DLD1 (cell line): ENCODE measurements around the gene TNK1.
"Not testable (repeated sequence)": the region's sequence is repeated elsewhere in the genome, so short reads cannot be mapped to it uniquely, and the experiment has no call there.

Source experiments
- in situ Hi-C: cut with HindIII; loops from 2 replicates; pipeline ENCODE4 v1.10.0; 2017; ENCODE audit warnings: low sequenced_read_pairs

Gene TNK1

DNA sequence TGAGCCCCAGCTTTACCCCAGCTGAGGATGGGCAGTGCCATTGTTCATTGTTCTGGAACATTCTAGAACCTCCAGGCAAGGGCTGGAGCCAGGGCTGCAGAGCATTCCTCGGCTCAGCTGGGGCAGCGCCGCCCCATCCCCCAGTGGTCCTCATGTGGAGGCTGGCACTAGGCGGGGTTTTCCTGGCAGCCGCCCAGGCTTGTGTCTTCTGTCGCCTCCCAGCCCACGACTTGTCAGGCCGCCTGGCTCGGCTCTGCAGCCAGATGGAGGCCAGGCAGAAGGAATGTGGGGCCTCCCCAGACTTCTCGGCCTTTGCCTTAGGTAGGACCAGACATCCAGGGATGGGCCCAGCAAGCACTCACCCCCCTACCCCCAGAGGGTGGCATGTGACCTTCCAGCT lies 25.8 kb upstream of the TNK1 start, which contains the start of gene TMEM95:
Gene TMEM95 (plus strand): TSS at position 104 of the 400 bp plus-strand sequence. CDS start 49 bp downstream, at position 153.
- in situ Hi-C loops: no loop called here

DNA sequence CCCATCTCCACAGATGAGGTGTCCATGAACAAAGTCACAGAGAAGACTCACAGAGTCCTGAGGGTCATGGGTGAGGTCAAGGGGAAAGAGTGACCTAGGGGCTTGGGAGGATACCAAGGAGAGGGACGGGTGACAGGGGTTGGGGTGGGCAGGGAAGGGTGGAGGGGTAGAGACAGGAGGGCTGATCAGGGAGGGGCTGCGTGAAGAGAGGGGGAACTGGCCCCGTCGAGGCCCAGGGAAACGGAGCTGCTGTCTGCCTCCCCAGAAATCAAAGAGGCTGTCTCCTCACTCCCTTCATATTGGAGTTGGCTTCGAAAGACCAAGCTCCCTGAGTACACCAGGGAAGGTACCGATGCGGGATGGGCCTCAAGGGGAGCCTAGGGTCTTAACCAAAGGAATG lies 25.3 kb upstream of the TNK1 start:
- in situ Hi-C loops: no loop called here

DNA sequence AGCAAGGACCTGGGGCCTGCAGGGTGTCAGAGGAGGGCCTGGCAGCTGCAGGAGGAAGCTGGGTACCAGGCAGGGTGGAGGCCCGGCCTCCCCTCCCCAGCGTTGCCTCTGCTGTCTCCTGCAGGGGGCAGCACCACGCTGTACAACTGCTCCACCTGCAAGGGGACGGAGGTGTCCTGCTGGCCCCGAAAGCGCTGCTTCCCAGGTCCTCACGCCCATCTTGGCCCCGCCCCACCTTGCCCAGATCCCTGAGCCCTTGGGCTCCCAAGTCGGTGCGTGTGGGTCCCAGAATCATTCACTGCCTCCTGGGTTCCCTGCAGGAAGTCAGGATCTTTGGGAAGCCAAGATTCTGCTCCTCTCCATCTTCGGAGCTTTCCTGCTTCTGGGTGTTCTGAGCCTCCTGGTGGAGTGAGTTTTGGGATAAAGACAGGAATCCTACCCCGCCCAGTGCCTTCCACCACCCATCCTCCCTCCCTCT lies 24.8 kb upstream of the TNK1 start:
- in situ Hi-C loops: no loop called here

DNA sequence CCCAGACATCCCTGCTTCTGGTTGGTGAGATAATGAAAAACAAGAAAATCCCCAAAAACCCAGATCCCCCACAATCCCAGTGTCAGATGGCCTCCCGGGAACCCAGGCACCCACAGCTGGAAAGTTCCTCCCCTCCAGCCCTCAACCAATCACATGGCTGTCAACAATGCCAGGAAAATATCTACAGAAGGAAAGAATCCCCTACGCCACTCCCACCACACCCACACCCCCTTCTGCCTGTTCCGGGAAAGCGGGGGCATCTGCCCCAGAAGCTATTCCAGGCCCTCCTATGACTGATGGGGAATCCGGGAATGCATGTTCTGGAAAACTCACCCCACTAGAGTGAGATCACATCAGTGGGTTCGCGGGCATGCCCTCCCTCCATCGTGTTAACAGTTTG lies 24.1 kb upstream of the TNK1 start:
- in situ Hi-C loops: no loop called here

DNA sequence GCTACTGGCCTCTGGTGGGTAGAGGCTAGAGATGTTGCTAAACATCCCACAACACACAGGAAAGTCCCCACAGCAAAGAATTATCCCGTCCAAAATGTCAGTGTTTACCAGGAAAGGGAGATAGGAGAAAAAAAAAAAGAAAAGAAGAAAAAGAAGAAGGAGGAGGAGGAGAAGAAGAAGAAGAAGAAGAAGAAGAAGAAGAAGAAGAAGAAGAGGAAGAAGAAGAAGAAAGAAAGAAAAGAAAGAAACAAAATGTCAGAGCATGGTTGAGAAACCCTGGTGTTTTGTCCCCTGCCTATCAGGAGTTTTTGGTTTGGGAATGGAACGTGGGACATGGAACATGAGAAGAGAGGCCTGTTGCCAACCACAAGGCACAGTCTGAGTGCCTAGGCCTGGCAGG lies 23.5 kb upstream of the TNK1 start:
- in situ Hi-C loops: no loop called here

DNA sequence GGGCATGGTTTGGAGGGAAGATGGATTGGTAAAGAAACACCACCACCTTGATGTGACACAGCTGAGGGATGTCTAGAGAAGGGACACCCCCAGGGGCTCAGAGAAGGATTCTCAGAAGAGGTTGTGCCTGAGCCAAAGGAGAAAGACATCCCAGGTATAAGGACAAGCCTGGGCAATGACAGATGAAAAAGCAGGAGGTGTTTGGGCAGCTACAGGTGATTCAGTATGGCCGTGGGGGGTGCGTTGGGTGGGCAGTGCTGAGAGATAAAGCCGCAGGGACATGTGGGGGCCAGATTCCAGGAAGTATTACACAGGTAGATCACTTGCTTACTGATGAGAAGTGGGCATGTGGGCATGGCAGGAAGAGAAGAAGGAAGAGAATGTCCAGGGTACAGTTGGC lies 19.0 kb upstream of the TNK1 start:
- in situ Hi-C loops: no loop called here

DNA sequence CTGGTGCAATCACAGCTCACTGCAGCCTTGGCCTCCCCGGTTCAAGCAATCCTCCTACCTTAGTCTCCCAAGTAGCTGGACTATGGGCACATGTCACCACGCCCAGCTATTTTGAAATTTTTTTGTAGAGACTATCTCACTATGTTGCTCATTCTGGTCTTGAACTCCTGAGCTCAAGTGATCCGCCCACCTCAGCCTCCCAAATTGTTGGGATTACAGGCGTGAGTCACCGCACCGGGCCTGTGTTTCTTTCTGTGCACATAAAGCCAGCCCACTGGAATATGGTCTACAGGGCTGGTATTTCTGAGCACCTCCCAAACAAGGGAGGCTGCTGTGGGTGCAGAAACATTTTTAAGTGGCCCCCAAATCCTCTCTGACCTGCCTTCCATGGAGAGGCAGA lies 17.6 kb upstream of the TNK1 start:
- in situ Hi-C loops: no loop called here

DNA sequence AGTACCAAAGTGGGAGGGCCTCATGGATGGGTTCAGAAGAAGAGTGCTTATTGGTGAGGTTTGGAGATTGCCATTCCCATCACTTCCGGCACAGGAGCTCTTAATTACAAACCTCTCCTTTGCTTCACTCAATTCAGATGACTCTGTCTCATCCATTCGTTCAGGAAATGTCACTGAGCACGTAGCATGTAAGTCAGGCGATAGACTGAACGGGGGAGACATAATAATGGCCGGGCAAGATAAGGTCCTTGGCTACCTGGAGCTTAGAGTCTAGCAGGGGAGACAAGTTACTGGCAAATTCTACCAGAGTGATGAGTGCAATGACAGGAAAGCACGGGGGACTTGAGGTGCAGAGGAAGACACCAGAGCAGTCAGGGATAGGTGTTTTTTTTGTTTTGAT lies 14.9 kb upstream of the TNK1 start:
- in situ Hi-C loops: not testable (repeated sequence)

DNA sequence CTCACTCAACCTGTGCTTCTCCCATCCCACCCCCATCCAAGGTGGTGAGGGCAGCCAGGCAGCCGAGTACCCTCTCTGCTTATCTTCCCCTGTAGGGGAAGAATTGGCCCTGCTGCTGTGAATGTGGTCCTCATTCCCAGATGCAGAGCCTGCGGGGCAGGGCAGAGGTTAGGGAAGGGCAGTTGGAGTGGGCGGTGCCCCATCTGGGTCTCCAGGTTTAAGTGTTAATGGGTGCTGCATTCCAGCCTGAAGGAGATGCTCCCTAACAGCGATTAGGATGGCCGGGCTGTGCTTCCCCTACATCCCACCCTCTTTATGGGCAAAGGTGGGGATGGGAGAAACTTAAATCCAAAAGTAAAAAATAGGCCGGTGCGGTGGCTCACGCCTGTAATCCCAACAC lies 13.8 kb upstream of the TNK1 start:
- in situ Hi-C loops: no loop called here

DNA sequence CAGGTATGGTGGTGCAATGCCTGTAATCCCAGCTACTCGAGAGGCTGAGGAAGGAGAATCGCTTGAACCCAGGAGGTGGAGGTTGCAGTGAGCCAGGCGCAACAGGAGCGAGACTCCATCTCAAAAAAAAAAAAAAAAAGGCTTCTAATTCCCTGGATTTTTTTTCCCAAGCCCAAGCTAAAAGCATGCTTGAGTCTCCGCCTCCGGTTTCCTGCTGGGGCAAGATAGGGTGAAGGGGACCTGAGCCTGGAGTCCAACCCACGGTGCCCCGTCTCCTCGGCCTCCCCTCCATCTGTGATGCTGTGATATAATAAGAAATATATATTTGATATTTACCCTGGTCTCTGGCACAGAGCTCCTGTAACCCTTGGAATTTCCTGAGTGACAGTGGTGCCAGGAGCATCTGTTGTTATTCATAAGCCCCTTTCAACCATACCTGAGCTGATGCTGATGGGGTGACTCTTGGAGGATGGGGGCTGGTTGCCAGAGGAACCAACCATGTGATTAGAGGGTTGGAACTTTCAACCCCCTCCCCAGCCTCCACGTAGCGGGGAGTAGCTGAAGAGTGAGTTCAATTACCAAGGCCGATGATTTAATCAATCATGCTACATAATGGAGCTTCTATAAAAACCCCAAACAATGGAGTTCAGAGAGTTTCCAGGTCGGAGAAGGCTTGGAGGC lies 12.8 kb upstream of the TNK1 start:
- in situ Hi-C loops: no loop called here

DNA sequence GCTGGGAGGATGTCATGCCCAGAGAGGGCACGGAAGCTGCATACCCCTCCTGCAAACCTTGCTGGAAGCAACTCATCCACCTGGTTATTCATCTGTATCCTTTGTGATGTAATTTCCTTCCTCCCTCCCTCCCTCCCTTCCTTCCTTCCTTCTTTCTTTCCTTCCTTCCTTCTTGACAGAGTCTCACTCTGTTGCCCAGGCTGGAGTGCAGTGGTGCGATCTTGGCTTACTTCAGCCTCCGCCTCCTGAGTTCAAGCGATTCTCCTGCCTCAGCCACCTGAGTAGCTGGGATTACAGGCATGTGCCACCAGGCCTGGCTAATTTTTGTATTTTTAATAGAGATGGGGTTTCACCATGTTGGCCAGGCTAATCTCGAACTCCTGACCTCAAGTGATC lies 12.3 kb upstream of the TNK1 start:
- in situ Hi-C loops: not testable (repeated sequence)

DNA sequence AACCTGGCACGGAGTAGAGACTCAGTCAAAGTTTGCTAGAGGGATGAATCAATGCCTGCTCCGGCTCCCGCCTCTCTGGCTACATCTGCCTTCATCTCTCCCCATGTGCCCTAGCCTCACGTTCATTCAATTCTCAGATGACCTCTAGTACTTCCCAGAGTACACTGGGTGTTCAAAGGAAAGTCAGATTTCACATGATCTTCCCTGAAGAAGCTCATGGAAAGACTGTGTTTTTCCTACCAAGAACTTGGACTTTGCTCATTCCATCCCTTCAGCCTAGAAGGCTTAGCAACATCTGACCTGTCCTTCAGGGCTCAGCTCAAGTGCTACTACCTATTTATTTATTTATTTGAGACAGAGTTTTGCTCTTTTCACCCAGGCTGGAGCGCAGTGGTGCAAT lies 11.1 kb upstream of the TNK1 start:
- in situ Hi-C loops: no loop called here

DNA sequence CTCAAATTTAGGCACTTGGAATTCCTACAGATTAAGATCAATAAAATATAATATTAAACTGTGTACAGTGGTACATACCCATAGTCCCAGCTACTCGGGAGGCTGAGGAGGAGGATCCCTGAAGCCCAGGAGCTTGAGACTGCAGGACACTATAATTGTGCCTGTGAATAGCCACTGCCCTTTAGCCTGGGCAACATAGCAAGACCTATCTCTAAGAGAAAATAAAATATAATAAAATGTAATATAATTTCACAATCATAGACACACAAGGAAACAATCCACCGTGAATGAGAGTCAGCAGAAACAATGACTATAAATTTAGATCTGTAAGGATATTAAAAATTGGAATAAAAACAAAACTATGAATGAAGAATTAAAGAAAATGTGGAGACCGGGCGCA lies 10.0 kb upstream of the TNK1 start:
- in situ Hi-C loops: no loop called here

DNA sequence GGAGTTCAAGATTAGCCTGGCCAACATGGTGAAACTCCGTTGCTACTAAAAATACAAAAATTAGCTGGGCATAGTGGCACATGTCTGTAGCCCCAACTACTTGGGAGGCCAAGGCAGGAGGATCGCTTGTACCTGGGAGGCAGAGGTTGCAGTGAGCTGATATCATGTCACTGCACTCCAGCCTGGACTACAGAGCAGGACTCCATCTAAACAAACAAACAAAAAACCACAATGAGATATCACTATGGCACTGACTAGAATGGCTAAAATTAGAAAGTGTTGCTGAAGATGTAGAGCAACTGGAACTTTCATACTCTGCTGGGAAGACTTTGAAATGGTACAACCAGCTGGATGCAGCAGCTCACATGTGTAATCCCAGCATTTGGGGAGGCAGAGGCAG lies 6.5 kb upstream of the TNK1 start:
- in situ Hi-C loops: no loop called here

DNA sequence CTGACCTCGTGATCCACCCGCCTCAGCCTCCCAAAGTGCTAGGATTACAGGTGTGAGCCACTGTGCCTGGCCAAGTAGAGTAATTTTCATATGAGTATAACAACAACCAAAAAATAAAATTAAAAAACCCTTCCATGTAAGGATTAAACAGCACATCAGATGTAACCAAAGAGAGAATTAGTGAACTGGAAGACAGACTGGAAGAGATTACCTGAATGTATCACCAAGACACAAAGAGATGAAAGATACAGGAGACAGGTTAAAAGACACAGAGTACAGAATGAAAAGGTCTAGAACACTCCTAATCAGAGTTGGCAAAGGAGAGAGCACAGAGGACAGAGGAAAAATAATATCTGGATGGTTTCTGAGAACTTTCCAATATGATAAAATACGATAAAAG lies 1.8 kb upstream of the TNK1 start:
- in situ Hi-C loops: no loop called here

DNA sequence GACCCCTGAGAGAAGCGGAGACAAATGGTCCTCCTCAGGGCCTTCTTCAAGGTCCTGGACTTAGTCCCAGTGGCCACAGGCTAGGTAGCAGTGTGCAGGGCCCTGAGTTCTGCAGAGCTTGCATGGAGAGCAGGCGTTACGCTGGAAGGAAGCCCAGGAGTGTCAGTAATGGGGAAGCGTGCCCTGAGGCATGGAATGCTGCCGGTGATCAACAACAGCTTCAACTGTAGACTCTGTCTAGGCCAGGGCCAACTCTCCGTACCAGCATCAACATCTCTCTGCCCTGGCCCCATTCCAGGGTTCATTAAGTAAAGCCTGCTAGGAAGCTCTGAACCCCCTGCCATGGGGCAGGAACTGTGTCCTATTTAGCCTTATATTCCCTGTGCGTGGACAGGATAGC lies 568 bp upstream of the TNK1 start:
- in situ Hi-C loops: no loop called here

DNA sequence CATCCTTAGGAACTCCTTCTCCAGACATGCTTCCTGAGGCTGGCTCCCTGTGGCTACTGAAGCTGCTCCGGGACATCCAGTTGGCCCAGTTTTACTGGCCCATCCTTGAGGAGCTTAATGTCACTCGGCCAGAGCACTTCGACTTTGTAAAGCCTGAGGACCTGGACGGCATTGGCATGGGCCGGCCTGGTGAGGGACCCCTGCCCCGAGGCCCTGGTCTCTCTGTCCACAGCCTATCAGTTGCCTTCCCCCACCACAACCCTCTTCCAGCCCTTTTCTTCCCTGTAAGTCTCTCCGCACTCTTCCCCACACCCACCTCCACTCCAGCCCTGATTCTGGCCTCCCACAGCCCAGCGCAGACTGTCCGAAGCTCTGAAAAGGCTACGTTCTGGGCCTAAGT lies 2.0 kb downstream of the TNK1 start:
- in situ Hi-C loops: no loop called here

DNA sequence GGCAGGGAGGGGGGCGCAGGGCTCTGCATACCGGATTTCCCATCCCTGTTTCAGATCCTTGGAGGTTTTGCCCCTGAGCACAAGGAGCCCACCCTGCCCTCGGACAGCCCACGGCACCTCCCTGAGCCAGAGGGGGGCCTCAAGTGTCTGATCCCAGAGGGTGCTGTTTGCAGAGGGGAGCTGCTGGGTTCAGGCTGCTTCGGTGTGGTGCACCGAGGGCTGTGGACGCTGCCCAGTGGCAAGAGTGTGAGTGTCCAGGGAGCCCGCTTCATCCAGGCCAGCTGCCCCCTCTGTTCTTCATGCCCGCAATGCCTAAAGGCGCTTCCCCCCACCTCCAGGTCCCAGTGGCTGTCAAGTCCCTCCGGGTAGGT lies 2.5 kb downstream of the TNK1 start:
- in situ Hi-C loops: no loop called here

DNA sequence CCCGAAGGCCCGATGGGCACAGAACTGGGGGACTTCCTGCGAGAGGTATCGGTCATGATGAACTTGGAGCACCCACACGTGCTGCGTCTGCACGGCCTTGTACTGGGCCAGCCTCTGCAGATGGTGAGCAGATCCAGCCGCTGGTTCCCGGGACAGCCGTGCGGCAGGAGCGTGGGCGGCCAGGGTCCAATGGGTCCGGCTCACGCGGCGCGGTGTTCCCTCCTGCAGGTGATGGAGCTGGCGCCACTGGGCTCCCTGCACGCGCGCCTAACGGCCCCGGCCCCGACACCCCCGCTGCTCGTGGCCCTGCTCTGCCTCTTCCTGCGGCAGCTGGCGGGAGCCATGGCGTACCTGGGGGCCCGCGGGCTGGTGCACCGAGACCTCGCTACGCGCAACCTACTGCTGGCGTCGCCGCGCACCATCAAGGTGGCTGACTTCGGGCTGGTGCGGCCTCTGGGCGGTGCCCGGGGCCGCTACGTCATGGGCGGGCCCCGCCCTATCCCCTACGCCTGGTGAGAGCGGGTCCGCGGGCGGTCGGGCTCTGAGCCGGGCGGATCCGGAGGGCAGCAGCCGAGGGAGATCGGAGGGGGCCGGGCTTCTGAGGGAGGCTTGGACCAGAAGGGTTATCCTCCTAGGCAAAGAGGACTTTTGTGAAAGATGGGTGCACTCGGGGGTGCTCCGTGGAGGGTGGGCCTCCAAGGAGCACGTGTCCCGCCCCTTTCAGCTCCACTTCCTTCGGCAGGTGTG lies 3.0 kb downstream of the TNK1 start:
- in situ Hi-C loops: no loop called here

DNA sequence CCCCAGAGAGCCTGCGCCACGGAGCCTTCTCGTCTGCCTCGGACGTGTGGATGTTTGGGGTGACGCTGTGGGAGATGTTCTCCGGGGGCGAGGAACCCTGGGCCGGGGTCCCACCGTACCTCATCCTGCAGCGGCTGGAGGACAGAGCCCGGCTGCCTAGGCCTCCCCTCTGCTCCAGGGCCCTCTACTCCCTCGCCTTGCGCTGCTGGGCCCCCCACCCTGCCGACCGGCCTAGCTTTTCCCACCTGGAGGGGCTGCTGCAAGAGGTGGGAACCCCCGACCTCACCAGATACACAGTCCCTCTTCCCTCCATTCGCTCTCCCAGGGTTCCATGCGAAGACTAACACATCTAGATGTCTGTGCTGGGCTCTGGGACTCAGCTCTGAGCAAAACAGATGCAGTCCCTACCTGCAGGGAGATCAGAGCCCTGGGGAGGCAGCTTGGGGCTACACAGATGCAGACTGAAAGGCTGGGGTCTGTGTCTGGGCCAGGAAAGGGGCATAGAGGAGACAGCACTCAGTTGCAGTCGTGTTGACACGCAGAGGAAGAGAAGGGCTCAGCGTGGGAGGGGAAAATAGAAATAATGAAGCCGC lies 3.7 kb downstream of the TNK1 start:
- in situ Hi-C loops: no loop called here

DNA sequence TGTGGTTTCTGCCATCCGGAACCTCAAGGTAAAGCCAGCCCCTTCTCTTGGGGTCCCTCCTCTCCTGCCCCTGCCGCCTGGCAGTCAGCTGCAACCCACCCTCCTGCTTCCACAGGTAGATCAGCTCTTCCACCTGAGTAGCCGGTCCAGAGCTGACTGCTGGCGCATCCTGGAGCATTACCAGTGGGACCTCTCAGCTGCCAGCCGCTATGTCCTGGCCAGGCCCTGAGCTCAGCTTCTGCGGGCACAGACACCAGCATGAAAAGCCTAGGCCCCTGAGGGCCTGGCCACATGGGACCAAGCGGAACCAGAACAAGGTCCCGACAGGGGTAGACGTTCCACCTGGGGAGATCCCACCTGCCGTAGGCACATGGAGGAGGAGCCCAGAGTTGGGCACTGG lies 8.0 kb downstream of the TNK1 start:
- in situ Hi-C loops: no loop called here
